Thymus (tissue), 14 donors: ENCODE data around the gene PKD1. TPM values are rescaled to one million over a fixed set of nuclear protein-coding genes. Genes with fewer than 3 reads are reported as not detected.
"Not testable (repeated sequence)": the region's sequence is repeated elsewhere in the genome, so short reads cannot be mapped to it uniquely, and the experiment has no call there.

Experiments used
- DNase-seq, 9 donors: peaks; one replicate each; pipeline ENCODE4 v3.0.0-alpha.2; 2013; ENCODE audit warnings: low spot score in 9 of 9, low read depth in 6 of 9, missing footprints in 1 of 9
- H3K27ac ChIP-seq, 2 donors: one replicate each; pipeline ENCODE4 v1.5.1; 2013; ENCODE audit warnings: control low read depth in 1 of 2, low read depth in 1 of 2, low read length in 1 of 2, mild to moderate bottlenecking in 1 of 2, moderate library complexity in 1 of 2
- H3K27me3 ChIP-seq, 2 donors: one replicate each; pipeline ENCODE4 v1.5.1; 2013; ENCODE audit warnings: low read length in 1 of 2; ENCODE audit not compliant: control insufficient read depth in 2 of 2, insufficient read depth in 1 of 2
- H3K36me3 ChIP-seq, 2 donors: one replicate each; pipeline ENCODE4 v1.5.1; 2013; ENCODE audit warnings: low read length in 1 of 2, mild to moderate bottlenecking in 1 of 2, moderate library complexity in 1 of 2; ENCODE audit not compliant: control insufficient read depth in 2 of 2, insufficient read depth in 2 of 2
- H3K4me1 ChIP-seq, 2 donors: one replicate each; pipeline ENCODE4 v1.5.1; 2013; ENCODE audit warnings: low read length in 2 of 2; ENCODE audit not compliant: control insufficient read depth in 2 of 2, insufficient read depth in 2 of 2
- H3K4me3 ChIP-seq, 2 donors: one replicate each; pipeline ENCODE4 v1.5.1; 2013; ENCODE audit warnings: low read length in 2 of 2, control low read depth in 1 of 2, mild to moderate bottlenecking in 1 of 2
- H3K9me3 ChIP-seq, 2 donors: one replicate each; pipeline ENCODE4 v1.5.1; 2013; ENCODE audit warnings: low read length in 1 of 2, mild to moderate bottlenecking in 1 of 2; ENCODE audit not compliant: control insufficient read depth in 2 of 2, insufficient read depth in 1 of 2
- WGBS: extraction: QIAGEN DNeasy Blood & Tissue Kit; methylation state at CpG from one replicate; pipeline ENCODE4 v1.1.7; 2013; 5-methylcytosine and 5-hydroxymethylcytosine counted together
- long read RNA-seq, 10 donors: transcript quantifications; one replicate each; lab custom pipeline, GENCODE V29; 2026
- polyA plus RNA-seq: library from polyadenylated mRNA; stranded (reverse); fragments of 200-250 nt; gene quantifications from one replicate; pipeline ENCODE4 v1.2.3, GENCODE V29; 2013
- total RNA-seq: library from RNA; stranded (reverse); fragments of 120-200 nt; gene quantifications from one replicate; pipeline ENCODE4 v1.2.4, GENCODE V29; 2013
- donor health status: healthy.

The PKD1 gene
- total RNA-seq (13.4 TPM), polyA plus RNA-seq (35.3 TPM)
- long read RNA-seq, donor 1 = 0 reads
- long read RNA-seq, donor 2 = 0 reads
- long read RNA-seq, donor 3, partial matches to known transcripts = 0 of 1 reads
- long read RNA-seq, donor 3, other reads (novel, unspliced or antisense) = 0 of 1 reads
- long read RNA-seq, donor 4, partial matches to known transcripts = 0 of 1 reads
- long read RNA-seq, donor 4, other reads (novel, unspliced or antisense) = 0 of 1 reads
- long read RNA-seq, donor 5, partial matches to known transcripts = 0 of 1 reads
- long read RNA-seq, donor 5, other reads (novel, unspliced or antisense) = 0 of 1 reads
- long read RNA-seq, donor 6, partial matches to known transcripts = 0 of 3 reads
- long read RNA-seq, donor 6, other reads (novel, unspliced or antisense) = 0 of 3 reads
- long read RNA-seq, donor 7 = 0 reads
- long read RNA-seq, donor 8 = 0 reads
- long read RNA-seq, donor 9 = 0 reads
- long read RNA-seq, donor 10 = 0 reads

GRCh38 chr16:2135770-2136490 lies at the start of gene PKD1:
Gene PKD1, minus strand, starts transcription at chr16:2135898. Its CDS starts 209 bp downstream, at chr16:2135689.
- not testable (repeated sequence) for H3K27me3 ChIP-seq, H3K9me3 ChIP-seq, H3K36me3 ChIP-seq
- Histone ChIP-seq H3K4me3 (peak within 1 kb of the TSS; percentile 35 to 47), H3K4me1 (peaks cover 0 to 10% of the 10 kb centered on the region in 2 donors), H3K27ac (peak within 1 kb of the TSS; percentile 52 to 69)
- under 1% methylated on average over 62 of the region's 81 CpGs for WGBS
- peak; percentile 80 to 97 (median 92) for DNase-seq

- Histone ChIP-seq H3K9me3 (no peaks in the 10 kb centered on the region), H3K4me1 (no peaks in the 10 kb centered on the region), H3K4me3 (no peak overlapping the region), H3K27ac (no peak overlapping the region), H3K27me3 (no peaks in the 10 kb centered on the region), H3K36me3 (no peaks in the 10 kb centered on the region)
- no peak for DNase-seq
- WGBS = 93% methylated on average over 20 of the region's 20 CpGs
Measured at GRCh38 chr16:2184962-2185361, 49.3 kb upstream of the PKD1 start.

- no peak for DNase-seq
- Histone ChIP-seq H3K4me1 (no peaks in the 10 kb centered on the region), H3K9me3 (no peaks in the 10 kb centered on the region), H3K4me3 (no peak overlapping the region), H3K27me3 (peaks cover 0 to under 1% of the 10 kb centered on the region in 2 donors), H3K36me3 (no peaks in the 10 kb centered on the region), H3K27ac (no peak overlapping the region)
- WGBS = 96% methylated on average over 19 of the region's 19 CpGs
Measured at GRCh38 chr16:2184346-2184745, 48.6 kb upstream of the PKD1 start.

- no peak for DNase-seq
- Histone ChIP-seq H3K36me3 (no peaks in the 10 kb centered on the region), H3K4me3 (no peak overlapping the region), H3K27ac (no peak overlapping the region), H3K9me3 (no peaks in the 10 kb centered on the region), H3K27me3 (peaks cover 0 to 3% of the 10 kb centered on the region in 2 donors), H3K4me1 (no peaks in the 10 kb centered on the region)
- 95% methylated on average over 30 of the region's 30 CpGs for WGBS
Measured at GRCh38 chr16:2183671-2184070, 48.0 kb upstream of the PKD1 start.

GRCh38 chr16:2181952-2182351 lies 46.3 kb upstream of the PKD1 start:
- no peak overlapping the region for H3K27ac ChIP-seq
- WGBS = 95% methylated on average over 20 of the region's 20 CpGs
- no peaks in the 10 kb centered on the region for H3K4me1 ChIP-seq
- DNase-seq = no peak
- peaks cover 5 to 7% of the 10 kb centered on the region in 2 donors for H3K36me3 ChIP-seq
- H3K27me3 ChIP-seq = peaks cover 0 to 3% of the 10 kb centered on the region in 2 donors
- no peaks in the 10 kb centered on the region for H3K9me3 ChIP-seq
- H3K4me3 ChIP-seq = no peak overlapping the region

- no peak for DNase-seq
- H3K4me3 ChIP-seq = no peak overlapping the region
- peaks cover 0 to 3% of the 10 kb centered on the region in 2 donors for H3K27me3 ChIP-seq
- no peaks in the 10 kb centered on the region for H3K9me3 ChIP-seq
- peaks cover 5 to 11% of the 10 kb centered on the region in 2 donors for H3K36me3 ChIP-seq
- no peaks in the 10 kb centered on the region for H3K4me1 ChIP-seq
- H3K27ac ChIP-seq = no peak overlapping the region
- WGBS = 93% methylated on average over 46 of the region's 46 CpGs
Measured at GRCh38 chr16:2180962-2181923, 45.5 kb upstream of the PKD1 start.

- WGBS = 98% methylated on average over 43 of the region's 43 CpGs
- H3K36me3 ChIP-seq = peaks cover 12 to 19% of the 10 kb centered on the region in 2 donors
- DNase-seq = no peak
Measured at GRCh38 chr16:2180461-2180860, 44.8 kb upstream of the PKD1 start.

GRCh38 chr16:2179576-2179975 lies 43.9 kb upstream of the PKD1 start:
- H3K4me1 ChIP-seq = no peaks in the 10 kb centered on the region
- H3K27ac ChIP-seq = no peak overlapping the region
- peaks cover 0 to 3% of the 10 kb centered on the region in 2 donors for H3K27me3 ChIP-seq
- no peak for DNase-seq
- no peaks in the 10 kb centered on the region for H3K9me3 ChIP-seq
- WGBS = 97% methylated on average over 31 of the region's 31 CpGs
- peaks cover 21 to 28% of the 10 kb centered on the region in 2 donors for H3K36me3 ChIP-seq
- H3K4me3 ChIP-seq = no peak overlapping the region

More at GRCh38 chr16:2180461-2180860, 44.8 kb upstream of the PKD1 start:
- H3K9me3 ChIP-seq = no peaks in the 10 kb centered on the region
- H3K4me3 ChIP-seq = no peak overlapping the region
- H3K27ac ChIP-seq = no peak overlapping the region
- no peaks in the 10 kb centered on the region for H3K4me1 ChIP-seq
- H3K27me3 ChIP-seq = peaks cover 0 to 3% of the 10 kb centered on the region in 2 donors
